Kidney glomerular epithelial cell (primary cell): ENCODE measurements around the gene LIMS2.

Experiments
- DNase-seq: peaks from one replicate; lab custom pipeline; 2025; lab: John Stamatoyannopoulos, UW

Gene LIMS2

GRCh38 chr2:127675331-127676261 lies at the start of gene LIMS2:
TSS of gene LIMS2 (minus strand) at chr2:127675530. CDS start at chr2:127675024, 506 bp downstream.
- no peak for DNase-seq

- DNase-seq: no peak
Measured at GRCh38 chr2:127722807-127723206, 47.5 kb upstream of the LIMS2 start.

GRCh38 chr2:127721978-127722355 lies 46.6 kb upstream of the LIMS2 start:
- DNase-seq: peak; percentile 65

GRCh38 chr2:127721311-127721977 lies 46.1 kb upstream of the LIMS2 start:
- peak; percentile 20 for DNase-seq

GRCh38 chr2:127719301-127720218 lies 44.2 kb upstream of the LIMS2 start:
- DNase-seq: no peak

GRCh38 chr2:127718271-127718670 lies 42.9 kb upstream of the LIMS2 start:
- DNase-seq: no peak

GRCh38 chr2:127715778-127716449 lies 40.6 kb upstream of the LIMS2 start:
- no peak for DNase-seq

- DNase-seq: no peak
Measured at GRCh38 chr2:127713562-127713961, 38.2 kb upstream of the LIMS2 start.

GRCh38 chr2:127712999-127713398 lies 37.7 kb upstream of the LIMS2 start:
- DNase-seq: no peak

GRCh38 chr2:127709336-127709735 lies 34.0 kb upstream of the LIMS2 start:
- no peak for DNase-seq

GRCh38 chr2:127707890-127708648 lies 32.7 kb upstream of the LIMS2 start:
- no peak for DNase-seq

- no peak for DNase-seq
Measured at GRCh38 chr2:127706215-127706990, 31.1 kb upstream of the LIMS2 start.

GRCh38 chr2:127705391-127706065 lies 30.2 kb upstream of the LIMS2 start:
- no peak for DNase-seq

GRCh38 chr2:127704641-127705390 lies 29.5 kb upstream of the LIMS2 start:
- DNase-seq: no peak

- DNase-seq: no peak
Measured at GRCh38 chr2:127703282-127703681, 28.0 kb upstream of the LIMS2 start.

GRCh38 chr2:127702395-127703009 lies 27.2 kb upstream of the LIMS2 start:
- no peak for DNase-seq

GRCh38 chr2:127701651-127702394 lies 26.5 kb upstream of the LIMS2 start:
- DNase-seq: peak; percentile 55
